ENCODE data around the gene PTPRD.

Gene PTPRD

DNA sequence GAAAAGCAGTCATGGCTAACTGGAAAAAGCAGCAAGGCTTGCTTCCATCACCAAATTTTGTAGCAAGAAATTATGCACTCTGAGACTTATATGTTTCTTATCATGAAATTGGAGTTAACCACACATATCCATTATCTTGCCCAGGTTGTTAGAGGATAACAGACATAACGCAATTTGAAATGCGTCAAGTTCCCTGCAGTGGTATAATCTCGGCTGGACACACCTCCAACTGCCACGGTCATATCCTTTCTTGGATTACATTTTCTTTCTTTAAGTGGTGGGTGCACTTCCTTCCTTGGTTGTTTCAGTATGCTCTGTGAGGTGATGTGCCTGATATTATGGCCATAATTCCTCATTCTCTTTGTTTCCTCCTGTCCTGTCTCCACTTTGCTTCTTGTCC, 2118.2 kb downstream of the PTPRD start:
- Histone ChIP-seq H3K9ac (ENCODE audit: low read depth, low read length, poor library complexity, severe bottlenecking) (no peak overlapping the region), H3K79me2 (ENCODE audit: insufficient read depth, low read length) (no peaks in the 10 kb centered on the region), H3K4me1 (ENCODE audit: insufficient read depth, low read length, poor library complexity, severe bottlenecking) (peaks cover 14% of the 10 kb centered on the region), H3K4me2 (ENCODE audit: low read depth, low read length, poor library complexity, severe bottlenecking) (peak overlapping the region; percentile 15), H3K9me3 (ENCODE audit: insufficient read depth, low read depth, low read length) (no peaks in the 10 kb centered on the region), H2AFZ (ENCODE audit: low read length) (no peak overlapping the region), H3K4me3 (ENCODE audit: low read length, poor library complexity, severe bottlenecking) (no peak overlapping the region), H3F3A (ENCODE audit: low read depth) (no peaks in the 10 kb centered on the region), H3K9me2 (replicated peaks; ENCODE audit: low read depth, low read length) (no peaks in the 10 kb centered on the region), H3K27me3 (ENCODE audit: insufficient read depth, low read length, poor library complexity, severe bottlenecking) (no peaks in the 10 kb centered on the region), H3K36me3 (ENCODE audit: insufficient read depth, low read length) (peaks cover 66% of the 10 kb centered on the region), H4K20me1 (ENCODE audit: insufficient read depth, low read length, poor library complexity, severe bottlenecking) (no peaks in the 10 kb centered on the region)
- TF ChIP-seq, protein P1, sequence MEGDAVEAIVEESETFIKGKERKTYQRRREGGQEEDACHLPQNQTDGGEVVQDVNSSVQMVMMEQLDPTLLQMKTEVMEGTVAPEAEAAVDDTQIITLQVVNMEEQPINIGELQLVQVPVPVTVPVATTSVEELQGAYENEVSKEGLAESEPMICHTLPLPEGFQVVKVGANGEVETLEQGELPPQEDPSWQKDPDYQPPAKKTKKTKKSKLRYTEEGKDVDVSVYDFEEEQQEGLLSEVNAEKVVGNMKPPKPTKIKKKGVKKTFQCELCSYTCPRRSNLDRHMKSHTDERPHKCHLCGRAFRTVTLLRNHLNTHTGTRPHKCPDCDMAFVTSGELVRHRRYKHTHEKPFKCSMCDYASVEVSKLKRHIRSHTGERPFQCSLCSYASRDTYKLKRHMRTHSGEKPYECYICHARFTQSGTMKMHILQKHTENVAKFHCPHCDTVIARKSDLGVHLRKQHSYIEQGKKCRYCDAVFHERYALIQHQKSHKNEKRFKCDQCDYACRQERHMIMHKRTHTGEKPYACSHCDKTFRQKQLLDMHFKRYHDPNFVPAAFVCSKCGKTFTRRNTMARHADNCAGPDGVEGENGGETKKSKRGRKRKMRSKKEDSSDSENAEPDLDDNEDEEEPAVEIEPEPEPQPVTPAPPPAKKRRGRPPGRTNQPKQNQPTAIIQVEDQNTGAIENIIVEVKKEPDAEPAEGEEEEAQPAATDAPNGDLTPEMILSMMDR (conservative IDR thresholded peaks at IDR 0.05; ENCODE audit: low read length), result no peak
- TF ChIP-seq EZH2phosphoT487 (IDR thresholded peaks at IDR 0.05; ENCODE audit: borderline replicate concordance), result no peak

GRCh38 chr9:8492679-8493078, 2120.1 kb downstream of the PTPRD start:
- H3K9me3 ChIP-seq (ENCODE audit: insufficient read depth, low read depth, low read length), result no peaks in the 10 kb centered on the region
- no peaks in the 10 kb centered on the region for H4K20me1 ChIP-seq (ENCODE audit: insufficient read depth, low read length, poor library complexity, severe bottlenecking)
- H3F3A ChIP-seq (ENCODE audit: low read depth), result no peaks in the 10 kb centered on the region
- no peak overlapping the region for H3K4me3 ChIP-seq (ENCODE audit: low read length, poor library complexity, severe bottlenecking)
- H3K9ac ChIP-seq (ENCODE audit: low read depth, low read length, poor library complexity, severe bottlenecking), result no peak overlapping the region
- peaks cover 59% of the 10 kb centered on the region for H3K36me3 ChIP-seq (ENCODE audit: insufficient read depth, low read length)
- peaks cover 14% of the 10 kb centered on the region for H3K4me1 ChIP-seq (ENCODE audit: insufficient read depth, low read length, poor library complexity, severe bottlenecking)
- no peak overlapping the region for H2AFZ ChIP-seq (ENCODE audit: low read length)
- H3K79me2 ChIP-seq (ENCODE audit: insufficient read depth, low read length), result no peaks in the 10 kb centered on the region
- no peak for TF ChIP-seq EZH2phosphoT487 (IDR thresholded peaks at IDR 0.05; ENCODE audit: borderline replicate concordance)
- TF ChIP-seq, protein P1 (conservative IDR thresholded peaks at IDR 0.05; ENCODE audit: low read length), result no peak
- H3K27me3 ChIP-seq (ENCODE audit: insufficient read depth, low read length, poor library complexity, severe bottlenecking), result no peaks in the 10 kb centered on the region
- no peak overlapping the region for H3K4me2 ChIP-seq (ENCODE audit: low read depth, low read length, poor library complexity, severe bottlenecking)
- no peaks in the 10 kb centered on the region for H3K9me2 ChIP-seq (replicated peaks; ENCODE audit: low read depth, low read length)

GRCh38 chr9:8492024-8492423, 2120.8 kb downstream of the PTPRD start:
- H3K4me1 ChIP-seq (ENCODE audit: insufficient read depth, low read length, poor library complexity, severe bottlenecking), result peaks cover 14% of the 10 kb centered on the region
- no peaks in the 10 kb centered on the region for H3K79me2 ChIP-seq (ENCODE audit: insufficient read depth, low read length)
- H2AFZ ChIP-seq (ENCODE audit: low read length), result no peak overlapping the region
- no peaks in the 10 kb centered on the region for H3K9me3 ChIP-seq (ENCODE audit: insufficient read depth, low read depth, low read length)
- H3K36me3 ChIP-seq (ENCODE audit: insufficient read depth, low read length), result peaks cover 57% of the 10 kb centered on the region
- H4K20me1 ChIP-seq (ENCODE audit: insufficient read depth, low read length, poor library complexity, severe bottlenecking), result no peaks in the 10 kb centered on the region
- no peak overlapping the region for H3K4me2 ChIP-seq (ENCODE audit: low read depth, low read length, poor library complexity, severe bottlenecking)
- TF ChIP-seq EZH2phosphoT487 (IDR thresholded peaks at IDR 0.05; ENCODE audit: borderline replicate concordance), result no peak
- TF ChIP-seq, protein P1 (conservative IDR thresholded peaks at IDR 0.05; ENCODE audit: low read length), result no peak
- no peaks in the 10 kb centered on the region for H3K9me2 ChIP-seq (replicated peaks; ENCODE audit: low read depth, low read length)
- H3F3A ChIP-seq (ENCODE audit: low read depth), result no peaks in the 10 kb centered on the region
- no peak overlapping the region for H3K4me3 ChIP-seq (ENCODE audit: low read length, poor library complexity, severe bottlenecking)
- no peak overlapping the region for H3K9ac ChIP-seq (ENCODE audit: low read depth, low read length, poor library complexity, severe bottlenecking)
- no peaks in the 10 kb centered on the region for H3K27me3 ChIP-seq (ENCODE audit: insufficient read depth, low read length, poor library complexity, severe bottlenecking)

Data from Loucy (cell line).